ENCODE data around the gene RAET1G. TPM values are rescaled to one million over a fixed set of nuclear protein-coding genes. Genes with fewer than 3 reads are reported as not detected.

The RAET1G gene
- total RNA-seq, 1 experiment from 2014 or later = 1.2 TPM

DNA sequence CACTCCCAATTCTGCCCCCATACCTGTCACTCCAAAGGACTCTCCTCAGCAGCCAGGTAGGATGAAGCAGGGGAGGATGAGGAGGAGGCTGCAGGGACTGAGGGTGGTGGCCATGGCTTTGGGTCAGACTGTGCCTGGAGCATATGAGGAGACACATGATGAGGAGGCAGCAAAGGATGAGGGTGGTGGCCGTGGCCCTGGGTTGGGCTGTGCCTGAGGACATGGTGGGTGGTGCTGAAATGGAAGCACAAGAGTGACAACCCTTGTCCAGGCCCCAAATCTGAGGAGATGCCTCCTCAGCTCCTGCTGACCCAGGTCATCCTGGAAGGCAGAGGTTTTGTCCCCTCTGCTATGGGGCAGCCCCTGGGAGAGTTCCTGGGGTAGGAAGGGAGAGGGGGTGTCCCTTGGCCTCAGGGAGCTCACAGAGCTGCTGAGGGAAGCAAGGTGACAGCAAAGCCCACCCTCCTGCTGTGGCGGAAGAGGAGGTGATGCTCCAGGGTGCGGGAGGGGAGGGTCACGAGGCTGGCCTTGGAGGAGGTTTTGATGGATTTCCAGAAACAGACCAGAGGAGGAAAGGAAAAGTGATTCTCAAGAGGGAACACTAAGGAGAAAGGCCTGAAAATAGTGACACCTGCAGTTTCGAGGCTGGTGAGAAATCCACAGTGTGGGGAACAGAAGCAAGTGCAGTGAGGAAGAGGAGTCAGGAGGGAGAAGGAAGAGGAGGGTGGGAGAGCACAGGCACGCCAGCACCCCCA is 4.6 kb downstream of the RAET1G start:
- no peak overlapping the region for H3K27ac ChIP-seq (ENCODE audit: low read length)
- H3K9me3 ChIP-seq (ENCODE audit: control insufficient read depth, insufficient read depth, low read depth, low read length) = no peaks in the 10 kb centered on the region
- no peaks in the 10 kb centered on the region for H3K27me3 ChIP-seq (ENCODE audit: control insufficient read depth, insufficient read depth, low read length)
- intact Hi-C loops (cut with micrococcal nuclease; ENCODE audit: unreplicated experiment) (no loop called here), in situ Hi-C loops (cut with HindIII; ENCODE audit: low pct_unique_long_range_greater_than_20kb, low sequenced_read_pairs) (no loop called here)
- no peak overlapping the region for H3K4me3 ChIP-seq (ENCODE audit: low read depth in 2 of 2, low read length in 2 of 2)
- POLR2A ChIA-PET = no interaction called here
- H3K36me3 ChIP-seq (ENCODE audit: control insufficient read depth, insufficient read depth, low read length) = no peaks in the 10 kb centered on the region
- ATAC-seq (no peak), DNase-seq (ENCODE audit: low read depth, low spot score) (no peak)
- no peaks in the 10 kb centered on the region for H3K4me1 ChIP-seq (ENCODE audit: control insufficient read depth, insufficient read depth, low read length)
- no TSS peak for BruUV-seq (replicated peaks)
- CTCF ChIA-PET = no interaction called here
- TF ChIP-seq TCF7L2 (IDR thresholded peaks at IDR 0.05; ENCODE audit: low read depth, low read length) (no peak), REST (IDR thresholded peaks at IDR 0.05; ENCODE audit: insufficient read depth in 1 of 2, low read depth in 2 of 2, low read length in 1 of 2) (no peak), POLR2AphosphoS5 (IDR thresholded peaks at IDR 0.05; ENCODE audit: low read depth, low read length) (no peak), SIN3A (IDR thresholded peaks at IDR 0.05; ENCODE audit: borderline replicate concordance, insufficient read depth, low read depth, low read length) (no peak)
- TF ChIP-seq, protein P1, sequence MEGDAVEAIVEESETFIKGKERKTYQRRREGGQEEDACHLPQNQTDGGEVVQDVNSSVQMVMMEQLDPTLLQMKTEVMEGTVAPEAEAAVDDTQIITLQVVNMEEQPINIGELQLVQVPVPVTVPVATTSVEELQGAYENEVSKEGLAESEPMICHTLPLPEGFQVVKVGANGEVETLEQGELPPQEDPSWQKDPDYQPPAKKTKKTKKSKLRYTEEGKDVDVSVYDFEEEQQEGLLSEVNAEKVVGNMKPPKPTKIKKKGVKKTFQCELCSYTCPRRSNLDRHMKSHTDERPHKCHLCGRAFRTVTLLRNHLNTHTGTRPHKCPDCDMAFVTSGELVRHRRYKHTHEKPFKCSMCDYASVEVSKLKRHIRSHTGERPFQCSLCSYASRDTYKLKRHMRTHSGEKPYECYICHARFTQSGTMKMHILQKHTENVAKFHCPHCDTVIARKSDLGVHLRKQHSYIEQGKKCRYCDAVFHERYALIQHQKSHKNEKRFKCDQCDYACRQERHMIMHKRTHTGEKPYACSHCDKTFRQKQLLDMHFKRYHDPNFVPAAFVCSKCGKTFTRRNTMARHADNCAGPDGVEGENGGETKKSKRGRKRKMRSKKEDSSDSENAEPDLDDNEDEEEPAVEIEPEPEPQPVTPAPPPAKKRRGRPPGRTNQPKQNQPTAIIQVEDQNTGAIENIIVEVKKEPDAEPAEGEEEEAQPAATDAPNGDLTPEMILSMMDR (IDR thresholded peaks at IDR 0.05) = no peak

DNA sequence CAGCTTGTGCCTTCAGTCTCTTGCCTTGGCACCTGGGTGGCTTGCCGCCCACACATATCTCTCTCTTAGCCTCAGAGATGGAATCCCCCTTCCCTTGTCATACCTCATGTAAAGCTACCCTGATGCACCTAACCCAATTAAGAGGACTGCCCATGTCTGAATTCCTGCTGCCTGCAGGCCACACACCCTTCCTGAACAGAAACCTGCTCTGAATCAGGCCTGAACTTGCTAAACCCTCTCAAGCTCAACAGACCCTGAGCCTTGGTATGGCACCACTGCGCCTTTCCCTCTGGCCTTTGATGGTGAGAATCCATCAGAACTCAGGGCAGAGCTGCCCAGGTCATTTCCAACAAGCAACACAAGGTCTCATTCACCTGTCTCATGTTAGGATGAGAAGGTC is 5.2 kb downstream of the RAET1G start:
- in situ Hi-C loops (cut with HindIII; ENCODE audit: low pct_unique_long_range_greater_than_20kb, low sequenced_read_pairs) = no loop called here
- POLR2A ChIA-PET = no interaction called here
- H3K4me3 ChIP-seq (ENCODE audit: low read depth in 2 of 2, low read length in 2 of 2) = no peak overlapping the region
- no peaks in the 10 kb centered on the region for H3K4me1 ChIP-seq (ENCODE audit: control insufficient read depth, insufficient read depth, low read length)
- H3K27me3 ChIP-seq (ENCODE audit: control insufficient read depth, insufficient read depth, low read length) = no peaks in the 10 kb centered on the region
- DNase-seq (ENCODE audit: low read depth, low spot score) (no peak), ATAC-seq (no peak)
- no peaks in the 10 kb centered on the region for H3K36me3 ChIP-seq (ENCODE audit: control insufficient read depth, insufficient read depth, low read length)
- BruUV-seq (replicated peaks) = no TSS peak
- CTCF ChIA-PET = no interaction called here
- no peaks in the 10 kb centered on the region for H3K9me3 ChIP-seq (ENCODE audit: control insufficient read depth, insufficient read depth, low read depth, low read length)
- no peak overlapping the region for H3K27ac ChIP-seq (ENCODE audit: low read length)
- TF ChIP-seq TCF7L2 (IDR thresholded peaks at IDR 0.05; ENCODE audit: low read depth, low read length) (no peak), REST (IDR thresholded peaks at IDR 0.05; ENCODE audit: insufficient read depth in 1 of 2, low read depth in 2 of 2, low read length in 1 of 2) (no peak), POLR2AphosphoS5 (IDR thresholded peaks at IDR 0.05; ENCODE audit: low read depth, low read length) (no peak), SIN3A (IDR thresholded peaks at IDR 0.05; ENCODE audit: borderline replicate concordance, insufficient read depth, low read depth, low read length) (no peak)
- TF ChIP-seq, protein P1 (IDR thresholded peaks at IDR 0.05) = no peak
- intact Hi-C loops (cut with micrococcal nuclease; ENCODE audit: unreplicated experiment) = no loop called here

Data from Panc1 (cell line).